Kidney glomerular epithelial cell (primary cell): Measurements from ENCODE around the gene PISD.
"Not testable (repeated sequence)": the region's sequence is repeated elsewhere in the genome, so short reads cannot be mapped to it uniquely, and the experiment has no call there.

Experiments
- DNase-seq: peaks from one replicate; lab custom pipeline; 2025; lab: John Stamatoyannopoulos, UW

PISD gene

DNA sequence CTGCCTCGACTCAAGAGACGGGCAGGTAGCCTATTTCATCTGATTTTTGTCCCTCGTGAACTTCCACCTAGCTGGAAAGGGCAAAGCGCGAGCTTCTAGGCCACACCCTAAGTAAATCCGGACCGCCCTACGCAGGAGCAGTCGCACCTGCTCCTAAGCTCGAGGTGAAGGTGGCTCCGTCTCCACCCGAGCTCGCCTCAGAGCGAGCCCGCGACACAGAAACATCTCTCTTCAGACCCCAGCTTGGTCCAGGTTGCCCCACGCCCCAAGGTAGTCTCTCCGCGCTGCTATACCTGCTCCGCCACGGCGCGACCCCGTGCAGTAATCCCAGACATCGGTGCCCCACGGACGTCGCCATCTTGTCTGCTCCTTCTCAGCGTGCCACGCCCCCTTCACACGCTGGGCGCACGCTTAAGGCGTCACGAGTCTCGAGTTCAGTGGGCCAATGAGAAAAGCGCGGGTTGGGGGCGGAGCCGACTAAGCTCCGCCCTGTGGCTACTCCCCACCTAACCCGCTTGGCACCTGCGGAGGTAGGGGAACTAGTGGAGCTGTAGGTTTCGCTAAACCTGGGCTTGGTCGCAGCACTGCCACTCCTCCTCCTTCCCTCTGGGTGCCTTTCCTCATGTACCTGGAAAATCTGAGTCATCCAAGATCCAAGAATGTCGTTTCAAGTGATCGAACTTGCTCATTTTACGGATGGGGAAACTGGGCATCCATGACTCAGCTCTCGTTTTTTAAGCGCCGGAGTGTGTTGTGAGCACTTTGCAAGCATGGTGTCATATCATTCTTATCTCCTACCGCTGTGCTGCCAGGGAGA, at the start of gene PISD:
PISD (minus strand) TSS at position 365 of the 817 bp plus-strand sequence; CDS start at position 358, 7 bp downstream.
- peak; percentile 94 for DNase-seq

DNA sequence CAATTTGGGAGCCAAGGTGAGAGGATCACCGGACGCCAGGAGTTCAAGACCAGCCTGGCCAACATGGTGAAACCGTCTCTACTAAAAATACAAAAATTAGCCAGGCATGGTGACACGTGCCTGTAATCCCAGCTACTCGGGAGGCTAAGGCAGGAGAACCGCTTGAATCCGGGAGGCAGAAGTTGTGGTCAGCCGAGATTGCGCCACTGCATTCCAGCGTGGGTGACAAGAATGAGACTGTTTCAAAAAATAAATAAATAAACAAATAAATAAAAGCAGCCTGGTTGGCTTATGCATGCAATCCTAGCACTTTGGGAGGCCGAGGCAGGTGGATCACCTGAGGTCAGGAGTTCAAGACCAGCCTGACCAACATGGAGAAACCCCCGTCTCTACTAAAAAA, 49.2 kb upstream of the PISD start:
- DNase-seq: not testable (repeated sequence)

DNA sequence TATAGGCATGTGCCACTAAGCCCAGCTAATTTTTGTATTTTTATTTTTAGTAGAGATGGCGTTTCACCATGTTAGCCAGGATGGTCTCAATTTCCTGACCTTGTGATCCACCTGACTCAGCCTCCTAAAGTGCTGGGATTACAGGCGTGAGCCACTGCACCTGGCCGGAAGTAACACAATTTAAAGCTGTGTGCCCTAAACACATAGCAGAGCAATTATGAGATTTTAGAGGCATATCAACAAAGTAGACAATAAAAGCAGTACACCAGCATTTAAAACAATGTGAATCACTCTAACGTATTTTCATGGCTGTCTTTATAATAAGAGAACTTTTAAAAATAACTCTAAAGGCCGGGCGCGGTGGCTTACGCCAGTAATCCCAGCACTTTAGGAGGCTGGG, 45.5 kb upstream of the PISD start:
- no peak for DNase-seq

DNA sequence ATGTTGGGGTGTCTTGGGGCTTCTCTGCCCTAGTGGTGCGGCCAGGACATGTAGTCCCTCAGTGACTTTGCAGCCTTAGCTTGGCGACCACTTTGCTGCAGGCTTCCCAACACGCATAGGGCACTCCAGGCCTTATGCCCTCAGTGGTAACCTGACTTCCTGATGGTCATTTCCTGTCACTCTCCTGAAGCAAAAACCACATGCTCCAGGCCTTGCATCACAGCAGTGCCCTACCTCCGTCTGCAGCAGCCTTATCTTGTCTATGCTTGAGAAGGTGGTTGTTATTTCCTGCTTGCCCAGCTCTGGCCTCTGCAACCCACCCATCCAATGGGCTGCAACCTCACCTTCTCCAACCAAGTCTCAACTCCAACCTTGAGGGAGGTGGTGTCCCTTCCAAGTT, 33.4 kb upstream of the PISD start:
- no peak for DNase-seq

DNA sequence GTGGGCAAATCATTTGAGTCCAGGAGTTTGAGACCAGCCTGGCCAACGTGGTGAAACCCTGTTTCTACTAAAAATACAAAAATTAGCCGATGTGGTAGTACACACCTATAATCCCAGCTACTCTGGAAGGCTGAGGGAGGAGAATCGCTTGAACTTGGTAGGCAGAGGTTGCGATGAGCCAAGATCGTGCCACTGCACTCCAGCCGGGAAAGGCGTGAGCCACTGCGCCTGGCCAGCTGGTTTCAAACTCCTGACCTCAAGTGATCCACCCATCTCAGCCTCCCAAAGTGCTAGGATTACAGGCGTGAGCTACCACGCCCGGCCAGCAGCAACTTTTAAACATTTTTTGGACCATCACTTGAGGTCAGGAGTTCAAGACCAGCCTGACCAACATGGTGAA, 32.0 kb upstream of the PISD start:
- DNase-seq: not testable (repeated sequence)

DNA sequence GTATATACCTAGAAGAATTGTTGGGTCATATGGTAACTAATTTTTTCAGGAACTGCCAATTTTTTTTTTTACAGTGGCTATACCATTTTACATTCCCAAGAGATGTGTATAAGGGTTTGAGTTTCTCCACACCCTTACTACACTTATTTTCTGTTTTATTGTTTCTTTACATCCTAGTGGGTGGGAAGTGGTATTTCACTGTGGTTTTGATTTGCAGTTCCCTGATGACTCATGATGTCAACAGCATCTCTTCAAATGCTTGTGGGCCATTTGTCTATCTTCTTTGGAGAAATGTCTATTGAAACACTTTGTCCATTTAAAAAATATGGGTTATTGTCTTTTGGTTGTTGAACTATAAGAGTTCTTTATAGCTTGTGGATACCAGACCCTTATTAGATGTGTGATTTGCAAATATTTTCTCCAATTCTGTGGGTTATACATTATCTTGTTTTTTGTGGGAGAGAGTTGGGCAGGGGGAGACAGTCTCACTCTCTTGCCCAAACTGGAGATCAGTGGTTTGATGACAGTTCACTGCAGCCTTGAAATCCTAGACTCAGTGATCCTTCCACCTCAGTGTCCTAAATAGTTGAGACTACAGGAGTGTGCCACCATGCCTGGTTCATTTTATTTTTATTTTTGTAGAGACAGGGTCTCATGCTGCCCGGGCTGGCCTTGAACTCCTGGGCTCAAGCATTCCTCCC, 30.3 kb upstream of the PISD start:
- DNase-seq: no peak

DNA sequence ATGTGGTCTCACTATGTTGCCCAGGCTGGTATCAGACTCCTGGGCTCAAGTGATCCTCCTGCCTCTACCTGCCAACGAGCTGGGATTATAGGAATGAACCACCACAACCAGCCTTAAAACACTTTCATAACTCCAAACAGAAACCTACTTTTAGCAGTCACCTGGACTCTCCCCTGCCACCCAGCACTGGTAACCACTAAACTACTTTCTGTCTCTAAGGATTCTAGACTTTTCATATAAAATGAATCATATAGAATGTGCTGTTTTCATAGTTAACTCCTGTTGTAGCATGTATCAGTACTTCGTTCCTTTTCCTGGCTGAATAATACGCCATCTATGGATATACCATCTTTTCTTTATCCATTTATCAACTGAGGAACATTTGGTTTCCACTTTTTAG, 29.4 kb upstream of the PISD start:
- no peak for DNase-seq

DNA sequence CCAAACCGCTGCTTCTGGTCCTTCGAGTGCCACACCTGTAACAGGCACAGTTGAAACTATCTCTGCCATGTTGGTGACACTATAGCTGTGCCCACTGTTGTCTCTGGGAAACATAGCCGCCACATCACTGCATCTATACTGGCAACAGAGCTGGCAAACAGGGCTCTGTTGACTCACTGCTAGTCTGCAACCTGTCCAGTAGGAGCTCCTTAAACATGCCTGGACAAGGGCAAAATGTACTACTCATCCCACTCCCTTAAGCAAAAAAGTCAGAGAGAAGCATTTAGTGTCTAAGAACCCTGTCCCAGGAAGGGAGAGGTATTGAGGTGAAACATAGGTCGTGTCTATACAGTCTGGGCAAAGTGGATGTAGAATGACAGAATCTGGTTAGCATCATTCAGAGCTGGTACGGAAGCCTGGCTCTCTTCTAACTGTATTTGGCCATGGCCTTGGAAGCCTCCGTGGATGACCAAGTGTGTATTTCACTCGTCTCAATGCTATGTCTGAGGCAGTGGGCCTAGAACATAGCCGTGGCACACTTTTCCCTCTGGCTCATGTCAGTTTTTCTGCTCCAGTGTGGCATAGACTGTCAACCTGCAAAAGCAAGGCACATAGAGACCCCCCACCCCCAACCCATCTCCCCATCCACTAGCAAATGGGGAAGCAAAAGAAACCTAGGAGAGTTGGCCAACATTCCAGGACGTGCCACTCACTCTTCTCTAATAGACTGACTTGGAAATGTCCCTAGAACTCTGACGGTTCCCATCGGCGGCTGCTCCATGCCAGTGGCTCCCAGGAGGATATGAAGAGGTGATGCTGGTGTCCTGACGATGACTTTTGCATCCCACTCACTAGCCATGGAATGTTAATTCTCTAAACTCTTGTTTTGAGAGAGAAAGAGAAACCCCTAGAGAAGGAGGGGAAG, 21.4 kb upstream of the PISD start:
- DNase-seq: no peak

DNA sequence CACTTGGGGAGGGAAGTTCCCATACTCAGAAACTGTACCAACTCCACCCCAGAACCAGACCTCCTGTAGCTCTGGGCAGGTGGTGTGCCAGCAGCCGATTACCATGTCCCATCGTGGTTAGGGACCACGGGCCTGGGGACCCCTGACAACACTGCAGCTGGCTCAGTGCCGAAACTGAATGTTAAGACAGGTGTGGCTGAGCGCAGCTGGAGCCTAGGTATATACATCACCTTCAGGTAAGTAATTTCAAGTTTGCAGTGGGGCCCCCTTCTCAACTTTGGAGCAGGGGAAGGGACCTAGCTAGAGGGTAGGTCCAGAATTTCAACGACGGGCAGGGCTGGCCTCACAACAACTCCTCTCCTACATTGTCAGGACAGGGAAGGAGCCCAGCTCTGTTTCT, 20.7 kb upstream of the PISD start:
- no peak for DNase-seq

DNA sequence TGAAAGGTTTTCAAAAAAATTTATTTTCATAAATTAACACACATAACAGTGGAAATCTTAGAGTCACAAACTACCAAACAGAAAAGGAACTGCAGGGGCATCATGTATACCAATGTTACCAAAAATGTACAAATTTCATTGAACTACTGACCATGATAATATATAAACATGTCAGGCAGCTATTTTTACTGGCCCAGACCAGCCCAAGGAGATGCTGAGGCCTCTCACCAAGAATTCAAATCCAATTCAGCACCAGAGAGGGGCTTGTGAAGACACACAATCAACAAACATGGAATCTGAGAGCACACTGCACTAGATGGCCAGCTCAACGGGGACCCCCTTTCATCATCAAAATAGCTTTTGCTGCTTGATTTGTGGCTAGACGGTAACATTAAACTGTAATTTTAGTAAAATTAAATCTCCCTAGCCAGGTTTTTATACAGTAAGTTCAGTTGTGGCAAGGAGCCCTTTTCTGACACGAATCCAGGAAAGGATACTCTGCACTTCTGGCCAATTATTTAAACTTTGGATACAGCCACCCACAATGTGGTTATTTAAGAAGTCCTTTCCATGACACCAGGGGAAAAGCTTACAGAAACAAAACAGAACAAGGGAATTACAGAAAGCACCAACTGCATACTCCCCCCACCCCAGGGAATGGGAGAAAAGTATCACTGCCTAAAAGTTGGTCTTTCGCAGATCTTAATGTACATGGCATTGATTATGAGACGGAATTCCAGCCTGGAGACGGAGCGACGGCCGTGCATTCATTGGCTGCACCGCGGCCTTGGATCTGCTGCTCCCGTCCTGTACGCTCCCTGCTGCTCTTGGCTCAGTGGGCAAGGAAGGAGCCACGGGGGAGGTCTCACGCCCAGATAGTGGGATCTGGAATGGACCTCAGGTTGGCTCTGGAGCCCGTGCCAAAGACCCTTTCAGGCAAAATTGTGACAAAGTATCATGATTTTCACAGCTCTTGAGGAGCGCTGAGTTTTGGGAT, 19.6 kb upstream of the PISD start:
- DNase-seq: no peak

DNA sequence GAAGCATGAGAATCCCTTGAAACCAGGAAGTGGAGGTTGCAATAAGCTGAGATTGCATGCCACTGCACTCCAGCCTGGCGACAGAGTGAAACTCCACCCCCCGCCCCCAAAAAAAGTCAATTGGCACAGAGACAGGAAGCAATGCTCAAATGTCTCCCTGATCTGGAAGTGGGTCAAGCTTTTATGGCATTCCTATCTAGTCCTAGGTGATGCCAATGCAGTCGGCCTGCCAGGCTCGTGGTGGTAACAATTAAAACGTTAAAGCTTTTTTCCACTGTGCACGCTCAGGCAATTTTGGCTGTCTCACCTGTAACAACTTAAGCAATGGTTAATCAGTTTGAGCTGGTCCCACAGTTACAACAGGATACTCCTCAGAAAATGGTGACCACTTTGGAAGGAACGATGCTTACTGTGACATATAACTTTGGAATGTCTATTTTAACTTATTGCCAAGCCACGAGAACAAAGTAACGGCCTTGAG, 18.9 kb upstream of the PISD start:
- DNase-seq: peak; percentile 23

DNA sequence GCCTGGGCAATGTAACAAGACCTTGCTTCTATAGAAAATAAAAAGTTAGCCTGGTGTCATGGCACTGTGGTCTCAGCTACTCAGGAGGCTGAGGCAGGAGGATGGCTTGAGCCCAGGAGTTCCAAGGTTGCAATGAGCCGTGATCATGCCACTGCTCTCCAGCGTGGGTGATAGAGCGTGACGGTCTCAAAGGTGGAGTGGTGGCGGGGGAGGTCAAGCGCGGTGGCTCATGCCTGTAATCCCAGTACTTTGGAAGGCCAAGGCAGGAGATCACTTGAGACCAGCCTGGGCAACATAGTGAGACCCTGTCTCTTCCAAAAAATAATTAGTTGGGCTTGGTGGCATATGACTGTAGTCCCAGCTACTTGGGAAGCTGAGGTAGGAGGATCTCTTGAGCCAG, 16.7 kb upstream of the PISD start:
- no peak for DNase-seq

DNA sequence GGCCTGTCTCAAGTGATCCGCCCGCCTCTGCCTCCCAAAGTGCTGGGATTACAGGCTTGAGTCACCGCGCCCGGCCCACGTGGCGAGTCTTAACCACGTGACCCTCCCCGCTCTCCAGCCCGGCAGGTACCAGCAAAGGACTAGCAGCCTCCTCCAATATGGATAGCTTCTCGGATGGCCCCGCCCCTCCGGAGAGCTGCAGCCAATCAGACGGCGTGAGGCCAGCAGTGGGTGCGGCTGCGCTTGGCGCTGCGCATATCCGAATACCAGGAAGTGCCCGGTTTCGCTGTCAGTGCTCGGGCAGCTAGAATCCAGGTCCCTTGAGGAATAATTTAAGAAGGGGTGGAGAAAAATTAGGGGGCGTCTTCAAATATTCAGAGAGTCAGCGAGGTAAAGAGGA, 14.7 kb upstream of the PISD start:
- DNase-seq: peak; percentile 82

DNA sequence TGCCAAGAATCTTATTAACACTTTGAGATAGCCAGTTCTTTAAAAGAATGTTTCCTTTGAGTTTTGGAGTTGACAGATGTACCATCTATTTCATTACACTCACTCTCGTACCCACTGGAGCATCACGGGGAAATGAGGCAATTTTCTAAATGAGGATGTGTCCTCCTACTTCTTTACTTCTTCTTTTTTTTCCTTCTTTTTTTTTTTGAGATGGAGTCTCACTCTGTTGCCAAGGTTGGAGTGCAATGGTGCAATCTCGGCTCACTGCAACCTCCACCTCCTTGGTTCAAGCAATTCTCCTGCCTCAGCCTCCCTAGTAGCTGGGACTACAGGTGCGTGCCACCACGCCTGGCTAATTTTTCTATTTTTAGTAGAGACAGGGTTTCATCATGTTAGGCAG, 12.2 kb upstream of the PISD start:
- not testable (repeated sequence) for DNase-seq

DNA sequence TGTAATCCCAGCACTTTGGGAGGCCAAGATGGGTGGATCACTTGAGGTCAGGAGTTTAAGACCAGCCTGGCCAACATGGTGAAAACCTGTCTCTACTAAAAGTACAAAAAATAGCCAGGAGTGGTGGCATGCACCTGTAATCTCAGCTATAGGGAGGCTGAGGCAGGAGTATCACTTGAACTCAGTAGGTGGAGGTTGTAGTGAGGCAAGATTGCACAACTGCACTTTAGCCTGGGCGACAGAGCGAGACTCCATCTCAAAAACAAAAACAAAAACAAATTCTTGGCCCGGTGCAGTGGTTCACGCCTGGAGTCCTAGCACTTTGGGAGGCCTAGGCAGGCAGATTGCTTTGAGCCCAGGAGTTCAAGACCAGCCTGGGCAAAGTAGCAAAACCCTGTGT, 6.8 kb upstream of the PISD start:
- not testable (repeated sequence) for DNase-seq

DNA sequence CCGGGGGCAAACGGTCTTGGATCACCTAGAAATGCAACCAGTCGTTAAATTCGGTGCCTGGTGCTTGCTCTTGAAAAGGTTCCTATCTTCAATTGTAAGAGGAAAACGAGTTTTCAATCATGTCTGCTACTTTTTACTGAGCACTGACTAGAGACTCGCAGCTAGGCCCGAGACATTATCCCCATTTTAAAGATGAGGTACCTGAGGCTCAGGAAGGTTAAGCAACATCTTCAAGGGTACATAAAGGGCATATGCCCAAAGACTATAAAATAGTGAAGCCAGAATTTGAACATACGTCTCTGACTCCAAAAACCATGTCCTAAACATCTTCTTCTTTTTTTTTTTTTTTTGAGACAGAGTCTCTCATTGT, 638 bp upstream of the PISD start:
- DNase-seq: no peak

DNA sequence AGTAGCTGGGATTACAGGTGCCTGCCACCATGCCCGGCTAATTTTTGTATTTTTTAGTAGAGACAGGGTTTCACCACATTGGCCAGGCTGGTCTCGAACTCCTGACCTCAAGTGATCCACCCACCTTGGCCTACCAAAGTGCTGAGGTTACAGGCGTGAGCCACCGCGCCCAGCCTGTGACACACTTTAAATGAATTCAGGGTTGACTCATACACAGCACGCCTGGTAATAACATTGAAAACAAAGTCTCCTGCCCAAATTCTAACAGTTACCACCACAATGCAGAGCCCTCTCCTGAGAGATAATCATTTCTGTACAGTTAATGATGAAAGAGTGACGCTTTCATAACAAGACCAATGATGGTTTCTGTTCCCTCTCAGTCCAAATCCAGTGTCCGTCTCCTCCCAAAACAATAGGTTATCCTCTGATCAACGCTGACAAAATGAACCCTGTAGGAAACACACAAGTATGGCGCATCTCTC, 1.1 kb downstream of the PISD start:
- DNase-seq: peak; percentile 55

DNA sequence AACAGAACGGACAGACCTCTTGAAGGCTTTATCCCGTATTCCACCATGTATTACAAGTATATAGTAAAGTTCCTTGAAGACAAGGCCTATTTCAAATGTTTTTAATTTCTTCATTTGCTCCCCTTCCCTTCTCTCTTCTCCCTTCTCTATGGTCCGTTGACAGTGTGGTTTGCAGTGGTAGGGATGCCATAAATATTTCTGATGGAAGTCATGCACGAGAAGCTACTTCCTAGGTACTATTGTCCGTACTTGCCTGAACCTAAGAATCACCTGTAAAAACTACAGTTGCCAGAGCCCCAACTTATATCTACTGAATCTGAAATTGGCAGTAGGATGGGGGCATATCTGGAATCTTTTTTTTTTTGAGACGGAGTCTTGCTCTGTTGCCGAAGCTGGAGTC, 2.8 kb downstream of the PISD start:
- peak; percentile 60 for DNase-seq

DNA sequence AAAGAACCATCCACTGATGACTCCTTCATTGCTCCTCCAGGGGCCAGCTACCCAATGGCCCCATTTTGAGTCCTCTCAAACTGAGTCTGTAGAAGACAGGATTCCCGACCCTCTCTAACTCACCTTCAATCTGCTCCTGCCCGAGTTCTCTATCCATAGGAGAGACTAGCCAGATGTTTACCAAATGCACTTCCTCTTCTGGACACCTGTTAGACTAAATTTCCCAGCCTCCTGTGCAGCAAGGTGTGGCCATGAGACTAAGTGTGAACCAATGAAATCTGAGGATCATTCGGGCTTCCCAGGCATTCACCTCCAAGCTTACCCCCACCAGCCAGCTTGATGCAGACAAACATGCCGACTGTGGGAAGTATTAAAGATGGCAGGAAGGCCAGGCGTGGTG, 7.6 kb downstream of the PISD start:
- DNase-seq: no peak

DNA sequence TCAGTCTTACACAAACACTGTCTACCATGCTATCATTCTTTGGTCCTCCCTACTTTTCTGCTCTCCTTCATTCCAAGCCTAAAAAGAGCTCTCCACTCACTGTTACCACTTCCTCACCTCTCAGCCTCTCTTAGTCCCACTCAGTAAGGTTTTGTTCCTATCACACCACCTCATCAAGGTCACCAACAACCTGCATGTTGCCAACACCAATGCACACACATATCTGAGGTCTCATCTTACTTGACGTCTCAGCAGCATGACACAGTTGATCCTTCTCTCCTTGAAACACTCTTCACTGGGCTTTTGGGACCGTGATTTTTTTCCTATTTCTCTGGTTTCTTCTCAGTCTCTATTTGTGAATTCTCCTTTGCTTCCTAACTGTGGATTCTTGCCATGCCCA, 8.1 kb downstream of the PISD start:
- DNase-seq: no peak
